ENCODE data around the gene ZBTB16.

The ZBTB16 gene

GRCh38 chr11:114059278-114059983 lies at the start of gene ZBTB16:
TSS of gene ZBTB16 (plus strand) at chr11:114059711. CDS start at chr11:114063301, 3,590 bp downstream.
- Mint-ChIP-seq H3K4me3 (peak within 1 kb of the TSS; percentile 91), H3K27me3 (peaks cover 2% of the 10 kb centered on the region), H3K36me3 (no peaks in the 10 kb centered on the region), H3K27ac (no peak within 1 kb of the TSS), H3K9me3 (ENCODE audit: low read depth) (no peaks in the 10 kb centered on the region), H3K4me1 (ENCODE audit: low read depth) (peaks cover 8% of the 10 kb centered on the region)

GRCh38 chr11:114010931-114011330 lies 48.6 kb upstream of the ZBTB16 start:
- Mint-ChIP-seq H3K4me1 (ENCODE audit: low read depth) (no peaks in the 10 kb centered on the region), H3K9me3 (ENCODE audit: low read depth) (no peaks in the 10 kb centered on the region), H3K4me3 (no peak overlapping the region), H3K27ac (no peak overlapping the region), H3K27me3 (peaks cover 3% of the 10 kb centered on the region), H3K36me3 (peaks cover 3% of the 10 kb centered on the region)

GRCh38 chr11:114011443-114011842 lies 48.1 kb upstream of the ZBTB16 start:
- Mint-ChIP-seq H3K27ac (no peak overlapping the region), H3K36me3 (peaks cover 3% of the 10 kb centered on the region), H3K27me3 (peaks cover 3% of the 10 kb centered on the region), H3K9me3 (ENCODE audit: low read depth) (no peaks in the 10 kb centered on the region), H3K4me3 (no peak overlapping the region), H3K4me1 (ENCODE audit: low read depth) (no peaks in the 10 kb centered on the region)

- Mint-ChIP-seq H3K27ac (no peak overlapping the region), H3K27me3 (peaks cover 2% of the 10 kb centered on the region), H3K9me3 (ENCODE audit: low read depth) (no peaks in the 10 kb centered on the region), H3K4me3 (no peak overlapping the region), H3K36me3 (peaks cover 3% of the 10 kb centered on the region), H3K4me1 (ENCODE audit: low read depth) (no peaks in the 10 kb centered on the region)
Observed at GRCh38 chr11:114015117-114015516, 44.4 kb upstream of the ZBTB16 start.

GRCh38 chr11:114016986-114017385 lies 42.5 kb upstream of the ZBTB16 start:
- peaks cover 2% of the 10 kb centered on the region for H3K27me3 Mint-ChIP-seq
- H3K9me3 Mint-ChIP-seq (ENCODE audit: low read depth), result no peaks in the 10 kb centered on the region
- no peak overlapping the region for H3K4me3 Mint-ChIP-seq
- H3K27ac Mint-ChIP-seq, result no peak overlapping the region
- peaks cover 3% of the 10 kb centered on the region for H3K36me3 Mint-ChIP-seq
- H3K4me1 Mint-ChIP-seq (ENCODE audit: low read depth), result no peaks in the 10 kb centered on the region

- Mint-ChIP-seq H3K27me3 (peaks cover 2% of the 10 kb centered on the region), H3K36me3 (no peaks in the 10 kb centered on the region), H3K9me3 (ENCODE audit: low read depth) (no peaks in the 10 kb centered on the region), H3K4me3 (no peak overlapping the region), H3K4me1 (ENCODE audit: low read depth) (no peaks in the 10 kb centered on the region), H3K27ac (no peak overlapping the region)
Observed at GRCh38 chr11:114017723-114018122, 41.8 kb upstream of the ZBTB16 start.

- H3K27ac Mint-ChIP-seq, result no peak overlapping the region
- H3K27me3 Mint-ChIP-seq, result peaks cover 2% of the 10 kb centered on the region
- H3K36me3 Mint-ChIP-seq, result no peaks in the 10 kb centered on the region
- no peak overlapping the region for H3K4me3 Mint-ChIP-seq
- H3K9me3 Mint-ChIP-seq (ENCODE audit: low read depth), result no peaks in the 10 kb centered on the region
- no peaks in the 10 kb centered on the region for H3K4me1 Mint-ChIP-seq (ENCODE audit: low read depth)
Observed at GRCh38 chr11:114019046-114019445, 40.5 kb upstream of the ZBTB16 start.

GRCh38 chr11:114019574-114019973 lies 39.9 kb upstream of the ZBTB16 start:
- Mint-ChIP-seq H3K27me3 (peaks cover 2% of the 10 kb centered on the region), H3K9me3 (ENCODE audit: low read depth) (no peaks in the 10 kb centered on the region), H3K4me1 (ENCODE audit: low read depth) (no peaks in the 10 kb centered on the region), H3K27ac (no peak overlapping the region), H3K36me3 (no peaks in the 10 kb centered on the region), H3K4me3 (no peak overlapping the region)

GRCh38 chr11:114025329-114025907 lies 34.1 kb upstream of the ZBTB16 start:
- H3K4me1 Mint-ChIP-seq (ENCODE audit: low read depth), result no peaks in the 10 kb centered on the region
- no peaks in the 10 kb centered on the region for H3K9me3 Mint-ChIP-seq (ENCODE audit: low read depth)
- H3K36me3 Mint-ChIP-seq, result no peaks in the 10 kb centered on the region
- peaks cover 2% of the 10 kb centered on the region for H3K27me3 Mint-ChIP-seq
- H3K27ac Mint-ChIP-seq, result no peak overlapping the region
- H3K4me3 Mint-ChIP-seq, result no peak overlapping the region

- Mint-ChIP-seq H3K27ac (no peak overlapping the region), H3K27me3 (peaks cover 2% of the 10 kb centered on the region), H3K9me3 (ENCODE audit: low read depth) (no peaks in the 10 kb centered on the region), H3K36me3 (no peaks in the 10 kb centered on the region), H3K4me3 (no peak overlapping the region), H3K4me1 (ENCODE audit: low read depth) (no peaks in the 10 kb centered on the region)
Observed at GRCh38 chr11:114026355-114026754, 33.2 kb upstream of the ZBTB16 start.

GRCh38 chr11:114027391-114027790 lies 32.1 kb upstream of the ZBTB16 start:
- H3K4me1 Mint-ChIP-seq (ENCODE audit: low read depth), result no peaks in the 10 kb centered on the region
- H3K27me3 Mint-ChIP-seq, result peaks cover 2% of the 10 kb centered on the region
- no peak overlapping the region for H3K4me3 Mint-ChIP-seq
- no peaks in the 10 kb centered on the region for H3K36me3 Mint-ChIP-seq
- H3K27ac Mint-ChIP-seq, result no peak overlapping the region
- H3K9me3 Mint-ChIP-seq (ENCODE audit: low read depth), result no peaks in the 10 kb centered on the region

GRCh38 chr11:114027926-114028325 lies 31.6 kb upstream of the ZBTB16 start:
- H3K36me3 Mint-ChIP-seq, result no peaks in the 10 kb centered on the region
- H3K4me3 Mint-ChIP-seq, result no peak overlapping the region
- H3K4me1 Mint-ChIP-seq (ENCODE audit: low read depth), result no peaks in the 10 kb centered on the region
- H3K27ac Mint-ChIP-seq, result no peak overlapping the region
- H3K9me3 Mint-ChIP-seq (ENCODE audit: low read depth), result no peaks in the 10 kb centered on the region
- H3K27me3 Mint-ChIP-seq, result peaks cover 2% of the 10 kb centered on the region

GRCh38 chr11:114031246-114031966 lies 28.1 kb upstream of the ZBTB16 start:
- Mint-ChIP-seq H3K9me3 (ENCODE audit: low read depth) (no peaks in the 10 kb centered on the region), H3K27ac (no peak overlapping the region), H3K4me1 (ENCODE audit: low read depth) (peaks cover under 1% of the 10 kb centered on the region), H3K27me3 (peaks cover 4% of the 10 kb centered on the region), H3K4me3 (no peak overlapping the region), H3K36me3 (no peaks in the 10 kb centered on the region)

- Mint-ChIP-seq H3K4me1 (ENCODE audit: low read depth) (peaks cover 4% of the 10 kb centered on the region), H3K9me3 (ENCODE audit: low read depth) (no peaks in the 10 kb centered on the region), H3K4me3 (no peak overlapping the region), H3K27ac (no peak overlapping the region), H3K36me3 (no peaks in the 10 kb centered on the region), H3K27me3 (peaks cover 4% of the 10 kb centered on the region)
Observed at GRCh38 chr11:114031967-114032320, 27.6 kb upstream of the ZBTB16 start.

GRCh38 chr11:114033066-114033465 lies 26.4 kb upstream of the ZBTB16 start:
- peaks cover 4% of the 10 kb centered on the region for H3K27me3 Mint-ChIP-seq
- no peaks in the 10 kb centered on the region for H3K9me3 Mint-ChIP-seq (ENCODE audit: low read depth)
- H3K36me3 Mint-ChIP-seq, result no peaks in the 10 kb centered on the region
- H3K4me3 Mint-ChIP-seq, result no peak overlapping the region
- H3K4me1 Mint-ChIP-seq (ENCODE audit: low read depth), result peaks cover 4% of the 10 kb centered on the region
- H3K27ac Mint-ChIP-seq, result no peak overlapping the region
